Hematopoietic multipotent progenitor cell treated with erythropoietin and hydrocortisone succinate and interleukin-3 and kit ligand, for 15 days (in vitro differentiated cells): ENCODE data around the gene CCR2.

Experiments used
- DNase-seq: peaks from one replicate; pipeline ENCODE4 v3.0.0-alpha.2; 2015; ENCODE audit warnings: low spot score

CCR2 gene

DNA sequence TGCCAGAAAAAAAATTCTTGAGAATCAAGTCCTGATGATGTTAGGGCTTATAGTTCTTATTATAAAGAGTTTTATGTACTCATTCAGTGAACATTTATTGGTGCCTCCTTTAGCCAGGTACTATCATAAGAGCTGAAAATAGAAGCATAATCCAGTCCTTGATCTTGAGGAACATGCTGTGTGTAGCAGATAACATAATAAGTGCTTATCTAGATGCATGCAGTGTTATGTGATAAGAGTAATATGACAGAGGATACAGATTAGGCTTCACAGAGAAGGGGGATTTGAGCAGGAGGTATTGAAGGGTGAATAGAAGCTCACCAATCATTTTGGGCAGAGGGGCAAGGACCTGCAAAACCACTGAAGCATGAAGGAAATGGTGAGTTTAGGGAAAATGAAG lies 1.1 kb downstream of the CCR2 start:
- no peak for DNase-seq

DNA sequence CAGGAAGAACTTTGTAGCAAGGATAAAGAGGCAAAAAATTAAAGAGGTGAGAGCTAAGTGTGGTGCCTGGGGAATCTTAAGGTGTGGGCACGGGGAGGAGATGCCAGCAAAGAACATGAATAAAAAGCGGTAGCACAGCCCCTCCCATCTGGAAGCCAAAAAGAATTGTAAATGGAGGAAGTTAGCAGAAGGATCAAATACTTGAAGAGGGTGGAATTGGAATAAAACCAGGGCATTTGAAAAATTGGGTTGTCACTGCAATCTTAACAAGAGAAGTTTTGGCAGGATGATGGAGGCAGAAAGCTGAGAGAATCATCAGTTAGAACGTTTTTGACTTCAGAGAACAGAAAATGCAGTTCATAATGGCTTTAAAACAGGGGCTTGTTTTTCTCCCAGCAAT lies 2.4 kb downstream of the CCR2 start:
- DNase-seq, result no peak

DNA sequence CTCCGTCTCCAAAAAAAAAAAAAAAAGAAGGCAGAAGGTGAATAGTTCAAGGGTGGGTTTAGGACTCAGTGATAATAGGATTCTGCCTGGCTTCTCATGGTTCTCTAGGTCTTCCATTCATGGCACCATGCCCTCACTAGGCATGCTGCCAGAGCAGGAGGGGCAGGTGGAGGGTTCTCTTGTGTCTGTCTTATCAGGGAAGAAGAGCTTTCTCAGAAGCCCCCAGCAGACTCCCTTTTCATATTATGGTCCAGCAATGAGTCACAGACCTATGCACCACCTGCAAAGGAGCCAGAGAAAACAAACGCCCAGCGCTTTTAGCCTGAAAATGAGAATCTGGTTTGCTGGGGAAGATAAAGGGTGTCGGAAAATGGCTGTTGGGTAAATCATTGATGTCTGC lies 3.0 kb downstream of the CCR2 start:
- no peak for DNase-seq

DNA sequence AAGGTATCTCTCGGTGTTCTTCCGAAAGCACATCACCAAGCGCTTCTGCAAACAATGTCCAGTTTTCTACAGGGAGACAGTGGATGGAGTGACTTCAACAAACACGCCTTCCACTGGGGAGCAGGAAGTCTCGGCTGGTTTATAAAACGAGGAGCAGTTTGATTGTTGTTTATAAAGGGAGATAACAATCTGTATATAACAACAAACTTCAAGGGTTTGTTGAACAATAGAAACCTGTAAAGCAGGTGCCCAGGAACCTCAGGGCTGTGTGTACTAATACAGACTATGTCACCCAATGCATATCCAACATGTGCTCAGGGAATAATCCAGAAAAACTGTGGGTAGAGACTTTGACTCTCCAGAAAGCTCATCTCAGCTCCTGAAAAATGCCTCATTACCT lies 4.6 kb downstream of the CCR2 start:
- no peak for DNase-seq

DNA sequence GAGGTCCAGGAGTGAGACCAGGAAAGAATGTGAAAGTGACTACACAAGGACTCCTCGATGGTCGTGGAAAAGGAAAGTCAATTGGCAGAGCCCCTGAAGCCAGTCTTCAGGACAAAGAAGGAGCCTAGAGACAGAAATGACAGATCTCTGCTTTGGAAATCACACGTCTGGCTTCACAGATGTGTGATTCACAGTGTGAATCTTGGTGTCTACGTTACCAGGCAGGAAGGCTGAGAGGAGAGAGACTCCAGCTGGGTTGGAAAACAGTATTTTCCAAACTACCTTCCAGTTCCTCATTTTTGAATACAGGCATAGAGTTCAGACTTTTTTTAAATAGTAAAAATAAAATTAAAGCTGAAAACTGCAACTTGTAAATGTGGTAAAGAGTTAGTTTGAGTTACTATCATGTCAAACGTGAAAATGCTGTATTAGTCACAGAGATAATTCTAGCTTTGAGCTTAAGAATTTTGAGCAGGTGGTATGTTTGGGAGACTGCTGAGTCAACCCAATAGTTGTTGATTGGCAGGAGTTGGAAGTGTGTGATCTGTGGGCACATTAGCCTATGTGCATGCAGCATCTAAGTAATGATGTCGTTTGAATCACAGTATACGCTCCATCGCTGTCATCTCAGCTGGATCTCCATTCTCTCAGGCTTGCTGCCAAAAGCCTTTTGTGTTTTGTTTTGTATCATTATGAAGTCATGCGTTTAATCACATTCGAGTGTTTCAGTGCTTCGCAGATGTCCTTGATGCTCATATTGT lies 6.0 kb downstream of the CCR2 start:
- DNase-seq, result no peak

DNA sequence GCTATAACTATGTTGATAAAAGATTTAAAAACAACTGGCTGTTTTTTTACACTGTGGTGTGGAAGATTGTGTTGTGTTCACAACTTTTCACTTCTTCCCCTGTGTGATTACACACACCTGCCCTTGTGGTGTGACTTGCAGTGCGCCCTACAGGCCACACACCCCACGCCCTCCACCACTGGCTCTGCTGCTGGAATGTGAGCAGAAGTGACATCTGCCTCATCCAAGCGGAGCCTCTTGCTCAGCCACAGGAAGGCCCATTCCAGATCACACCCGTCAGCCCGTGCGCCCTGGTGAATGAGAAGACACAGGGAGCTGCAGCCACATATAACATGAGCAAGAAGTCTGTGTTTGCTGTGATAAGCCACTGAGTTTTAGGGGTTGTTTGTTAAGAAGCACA lies 7.0 kb downstream of the CCR2 start:
- DNase-seq, result no peak

DNA sequence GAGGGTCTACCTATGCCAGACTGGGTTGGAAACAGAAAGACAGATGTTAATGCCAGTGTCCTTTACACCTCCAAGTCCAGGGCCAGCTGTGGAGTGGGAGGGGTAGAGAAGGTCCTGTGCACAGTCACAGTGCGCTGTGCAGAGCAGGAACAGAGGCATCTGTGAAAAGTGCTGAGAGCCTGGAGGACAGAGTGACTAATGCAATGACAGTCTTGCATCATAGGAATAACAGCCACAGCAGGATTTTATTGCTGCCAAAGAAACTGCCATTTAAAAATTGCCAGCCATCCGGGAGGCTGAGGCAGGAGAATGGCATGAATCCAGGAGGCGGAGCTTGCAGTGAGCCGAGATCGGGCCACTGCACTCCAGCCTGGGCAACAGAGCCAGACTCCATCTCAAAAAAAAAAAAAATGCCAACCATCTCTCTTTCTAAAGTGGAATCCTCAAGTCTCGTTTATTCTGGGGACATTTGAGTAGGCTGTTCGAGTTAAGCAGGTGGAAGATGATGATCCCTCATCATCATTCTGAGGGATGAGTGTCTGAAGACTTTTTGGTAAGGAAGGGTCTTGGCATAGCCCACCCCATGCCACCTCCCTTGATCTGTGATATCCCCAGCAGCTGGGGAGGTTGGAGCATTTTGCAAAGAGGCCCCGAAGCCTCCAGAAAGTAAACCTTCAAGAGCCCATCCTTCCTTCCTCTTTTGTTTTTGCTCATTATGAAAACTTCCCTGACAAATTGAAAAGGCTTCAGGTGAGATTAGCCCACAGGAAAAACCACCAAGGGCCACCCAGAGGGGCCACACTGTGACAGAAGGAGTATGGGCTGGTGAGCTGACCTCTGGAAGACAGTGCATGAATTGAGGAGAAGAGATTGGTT lies 7.7 kb downstream of the CCR2 start:
- DNase-seq, result no peak

DNA sequence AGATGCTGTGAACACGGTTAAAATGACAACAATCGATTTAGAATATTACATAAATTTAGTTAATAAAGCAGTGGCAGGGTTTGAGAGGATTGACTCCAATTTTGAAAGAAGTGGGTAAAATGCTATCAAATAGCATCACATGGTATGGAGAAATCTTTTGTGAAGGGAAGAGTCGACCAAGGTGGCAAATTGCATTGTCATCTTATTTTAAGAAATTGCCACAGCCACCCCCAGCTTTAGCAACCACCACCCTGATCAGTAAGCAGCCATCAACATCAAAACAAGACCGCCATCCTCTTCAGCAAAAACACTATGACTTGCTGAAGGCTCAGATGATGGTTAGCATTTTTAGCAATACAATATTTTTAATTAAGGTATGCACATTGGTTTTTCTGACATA lies 11.1 kb downstream of the CCR2 start:
- DNase-seq, result no peak

DNA sequence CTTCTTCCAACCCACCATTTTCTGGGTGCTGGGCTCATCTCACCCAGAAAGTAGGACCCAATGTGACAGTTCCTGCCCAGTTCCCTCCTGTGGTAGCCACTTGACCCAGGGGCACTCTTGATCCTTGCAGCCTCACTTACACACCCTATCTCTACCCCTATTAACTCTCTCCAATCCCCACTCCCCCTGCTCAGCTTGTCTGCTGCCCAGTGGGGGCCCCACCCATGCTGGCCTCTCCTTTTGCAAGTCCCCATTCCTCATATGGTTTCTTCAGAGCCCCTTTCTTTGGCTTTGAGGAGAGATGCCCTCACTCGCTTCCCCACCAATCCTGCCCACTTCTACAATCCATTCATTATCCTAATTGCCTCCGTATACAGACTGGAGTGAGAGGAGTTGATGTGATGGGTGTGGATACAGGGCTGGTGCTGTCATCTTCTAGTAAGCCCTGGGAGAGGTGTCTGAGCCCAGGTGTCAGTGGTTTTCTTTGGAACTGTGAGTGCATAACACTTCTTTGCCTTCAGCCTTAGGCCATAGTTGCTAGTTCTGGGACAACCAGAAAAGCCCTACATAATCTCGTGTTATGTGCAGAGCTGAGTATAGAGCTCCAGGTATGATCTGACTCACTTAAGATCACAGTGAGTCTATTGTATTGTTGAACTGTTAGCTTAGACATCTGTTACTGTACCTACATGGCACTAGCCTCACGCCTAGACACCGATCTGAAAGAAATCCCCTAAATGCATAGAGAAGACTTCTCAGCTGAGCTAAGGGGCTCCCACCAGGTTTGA lies 12.0 kb downstream of the CCR2 start:
- no peak for DNase-seq

DNA sequence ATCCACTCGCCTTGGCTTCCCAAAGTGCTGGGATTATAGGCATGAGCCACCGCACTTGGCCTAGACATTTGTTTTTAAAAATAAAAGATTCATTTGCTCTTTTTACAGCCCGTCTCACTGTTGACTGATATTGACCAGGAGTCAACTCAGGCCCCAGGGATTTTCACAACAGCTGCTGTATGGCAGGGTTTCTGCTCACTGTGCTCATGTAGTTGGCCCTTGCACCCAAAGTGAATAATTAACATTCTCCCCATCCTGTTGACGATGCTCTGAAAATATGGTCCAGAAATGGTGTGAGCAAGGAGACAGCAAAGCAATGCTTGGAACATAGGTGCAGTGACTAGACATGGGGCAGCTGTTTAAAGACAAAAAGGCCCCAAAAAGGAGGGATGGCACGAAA lies 13.9 kb downstream of the CCR2 start:
- no peak for DNase-seq

DNA sequence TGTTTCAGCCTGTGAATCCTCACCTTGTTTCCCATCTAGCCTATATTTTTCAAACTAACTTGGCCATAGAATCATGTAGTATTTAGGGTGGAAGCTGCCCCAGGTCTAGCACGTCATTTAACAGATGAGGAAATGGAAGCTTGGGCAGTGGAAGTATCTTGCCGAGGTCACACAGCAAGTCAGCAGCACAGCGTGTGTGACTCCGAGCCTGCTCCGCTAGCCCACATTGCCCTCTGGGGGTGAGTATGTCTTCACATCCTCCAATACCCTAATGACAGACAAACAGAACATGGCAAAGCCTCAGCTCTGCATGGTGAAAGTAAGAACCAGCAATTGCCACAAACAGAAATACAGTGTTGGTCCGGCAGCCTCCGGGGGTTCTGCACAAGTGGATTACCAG lies 14.7 kb downstream of the CCR2 start:
- DNase-seq, result no peak

DNA sequence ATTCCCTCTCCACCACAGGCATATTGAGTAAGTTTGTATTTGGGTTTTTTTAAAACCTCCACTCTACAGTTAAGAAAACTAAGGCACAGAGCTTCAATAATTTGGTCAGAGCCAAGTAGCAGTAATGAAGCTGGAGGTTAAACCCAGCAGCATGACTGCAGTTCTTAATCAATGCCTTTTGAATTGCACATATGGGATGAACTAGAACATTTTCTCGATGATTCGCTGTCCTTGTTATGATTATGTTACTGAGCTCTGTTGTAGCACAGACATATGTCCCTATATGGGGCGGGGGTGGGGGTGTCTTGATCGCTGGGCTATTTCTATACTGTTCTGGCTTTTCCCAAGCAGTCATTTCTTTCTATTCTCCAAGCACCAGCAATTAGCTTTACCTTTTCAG lies 15.2 kb downstream of the CCR2 start:
- no peak for DNase-seq

DNA sequence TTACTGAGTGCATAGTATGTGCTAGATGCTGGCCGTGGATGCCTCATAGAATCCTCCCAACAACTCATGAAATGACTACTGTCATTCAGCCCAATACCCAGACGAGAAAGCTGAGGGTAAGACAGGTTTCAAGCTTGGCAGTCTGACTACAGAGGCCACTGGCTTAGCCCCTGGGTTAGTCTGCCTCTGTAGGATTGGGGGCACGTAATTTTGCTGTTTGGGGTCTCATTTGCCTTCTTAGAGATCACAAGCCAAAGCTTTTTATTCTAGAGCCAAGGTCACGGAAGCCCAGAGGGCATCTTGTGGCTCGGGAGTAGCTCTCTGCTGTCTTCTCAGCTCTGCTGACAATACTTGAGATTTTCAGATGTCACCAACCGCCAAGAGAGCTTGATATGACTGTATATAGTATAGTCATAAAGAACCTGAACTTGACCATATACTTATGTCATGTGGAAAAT lies 15.8 kb downstream of the CCR2 start:
- DNase-seq, result no peak

DNA sequence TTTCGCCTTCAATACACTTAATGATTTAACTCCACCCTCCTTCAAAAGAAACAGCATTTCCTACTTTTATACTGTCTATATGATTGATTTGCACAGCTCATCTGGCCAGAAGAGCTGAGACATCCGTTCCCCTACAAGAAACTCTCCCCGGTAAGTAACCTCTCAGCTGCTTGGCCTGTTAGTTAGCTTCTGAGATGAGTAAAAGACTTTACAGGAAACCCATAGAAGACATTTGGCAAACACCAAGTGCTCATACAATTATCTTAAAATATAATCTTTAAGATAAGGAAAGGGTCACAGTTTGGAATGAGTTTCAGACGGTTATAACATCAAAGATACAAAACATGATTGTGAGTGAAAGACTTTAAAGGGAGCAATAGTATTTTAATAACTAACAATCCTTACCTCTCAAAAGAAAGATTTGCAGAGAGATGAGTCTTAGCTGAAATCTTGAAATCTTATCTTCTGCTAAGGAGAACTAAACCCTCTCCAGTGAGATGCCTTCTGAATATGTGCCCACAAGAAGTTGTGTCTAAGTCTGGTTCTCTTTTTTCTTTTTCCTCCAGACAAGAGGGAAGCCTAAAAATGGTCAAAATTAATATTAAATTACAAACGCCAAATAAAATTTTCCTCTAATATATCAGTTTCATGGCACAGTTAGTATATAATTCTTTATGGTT lies 17.1 kb downstream of the CCR2 start, which contains the start of gene CCR5:
Gene CCR5 (plus strand): TSS at position 108 of the 680 bp plus-strand sequence. CDS start 1,957 bp downstream, outside the sequence.
- DNase-seq, result no peak

DNA sequence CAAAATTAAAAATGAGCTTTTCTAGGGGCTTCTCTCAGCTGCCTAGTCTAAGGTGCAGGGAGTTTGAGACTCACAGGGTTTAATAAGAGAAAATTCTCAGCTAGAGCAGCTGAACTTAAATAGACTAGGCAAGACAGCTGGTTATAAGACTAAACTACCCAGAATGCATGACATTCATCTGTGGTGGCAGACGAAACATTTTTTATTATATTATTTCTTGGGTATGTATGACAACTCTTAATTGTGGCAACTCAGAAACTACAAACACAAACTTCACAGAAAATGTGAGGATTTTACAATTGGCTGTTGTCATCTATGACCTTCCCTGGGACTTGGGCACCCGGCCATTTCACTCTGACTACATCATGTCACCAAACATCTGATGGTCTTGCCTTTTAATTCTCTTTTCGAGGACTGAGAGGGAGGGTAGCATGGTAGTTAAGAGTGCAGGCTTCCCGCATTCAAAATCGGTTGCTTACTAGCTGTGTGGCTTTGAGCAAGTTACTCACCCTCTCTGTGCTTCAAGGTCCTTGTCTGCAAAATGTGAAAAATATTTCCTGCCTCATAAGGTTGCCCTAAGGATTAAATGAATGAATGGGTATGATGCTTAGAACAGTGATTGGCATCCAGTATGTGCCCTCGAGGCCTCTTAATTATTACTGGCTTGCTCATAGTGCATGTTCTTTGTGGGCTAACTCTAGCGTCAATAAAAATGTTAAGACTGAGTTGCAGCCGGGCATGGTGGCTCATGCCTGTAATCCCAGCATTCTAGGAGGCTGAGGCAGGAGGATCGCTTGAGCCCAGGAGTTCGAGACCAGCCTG lies 17.8 kb downstream of the CCR2 start:
- no peak for DNase-seq

DNA sequence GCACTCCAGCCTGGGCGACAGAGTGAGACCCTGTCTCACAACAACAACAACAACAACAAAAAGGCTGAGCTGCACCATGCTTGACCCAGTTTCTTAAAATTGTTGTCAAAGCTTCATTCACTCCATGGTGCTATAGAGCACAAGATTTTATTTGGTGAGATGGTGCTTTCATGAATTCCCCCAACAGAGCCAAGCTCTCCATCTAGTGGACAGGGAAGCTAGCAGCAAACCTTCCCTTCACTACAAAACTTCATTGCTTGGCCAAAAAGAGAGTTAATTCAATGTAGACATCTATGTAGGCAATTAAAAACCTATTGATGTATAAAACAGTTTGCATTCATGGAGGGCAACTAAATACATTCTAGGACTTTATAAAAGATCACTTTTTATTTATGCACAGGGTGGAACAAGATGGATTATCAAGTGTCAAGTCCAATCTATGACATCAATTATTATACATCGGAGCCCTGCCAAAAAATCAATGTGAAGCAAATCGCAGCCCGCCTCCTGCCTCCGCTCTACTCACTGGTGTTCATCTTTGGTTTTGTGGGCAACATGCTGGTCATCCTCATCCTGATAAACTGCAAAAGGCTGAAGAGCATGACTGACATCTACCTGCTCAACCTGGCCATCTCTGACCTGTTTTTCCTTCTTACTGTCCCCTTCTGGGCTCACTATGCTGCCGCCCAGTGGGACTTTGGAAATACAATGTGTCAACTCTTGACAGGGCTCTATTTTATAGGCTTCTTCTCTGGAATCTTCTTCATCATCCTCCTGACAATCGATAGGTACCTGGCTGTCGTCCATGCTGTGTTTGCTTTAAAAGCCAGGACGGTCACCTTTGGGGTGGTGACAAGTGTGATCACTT lies 18.8 kb downstream of the CCR2 start:
- no peak for DNase-seq

DNA sequence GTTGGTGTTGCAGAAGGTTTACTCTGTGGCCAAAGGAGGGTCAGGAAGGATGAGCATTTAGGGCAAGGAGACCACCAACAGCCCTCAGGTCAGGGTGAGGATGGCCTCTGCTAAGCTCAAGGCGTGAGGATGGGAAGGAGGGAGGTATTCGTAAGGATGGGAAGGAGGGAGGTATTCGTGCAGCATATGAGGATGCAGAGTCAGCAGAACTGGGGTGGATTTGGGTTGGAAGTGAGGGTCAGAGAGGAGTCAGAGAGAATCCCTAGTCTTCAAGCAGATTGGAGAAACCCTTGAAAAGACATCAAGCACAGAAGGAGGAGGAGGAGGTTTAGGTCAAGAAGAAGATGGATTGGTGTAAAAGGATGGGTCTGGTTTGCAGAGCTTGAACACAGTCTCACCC lies 20.8 kb downstream of the CCR2 start:
- no peak for DNase-seq

DNA sequence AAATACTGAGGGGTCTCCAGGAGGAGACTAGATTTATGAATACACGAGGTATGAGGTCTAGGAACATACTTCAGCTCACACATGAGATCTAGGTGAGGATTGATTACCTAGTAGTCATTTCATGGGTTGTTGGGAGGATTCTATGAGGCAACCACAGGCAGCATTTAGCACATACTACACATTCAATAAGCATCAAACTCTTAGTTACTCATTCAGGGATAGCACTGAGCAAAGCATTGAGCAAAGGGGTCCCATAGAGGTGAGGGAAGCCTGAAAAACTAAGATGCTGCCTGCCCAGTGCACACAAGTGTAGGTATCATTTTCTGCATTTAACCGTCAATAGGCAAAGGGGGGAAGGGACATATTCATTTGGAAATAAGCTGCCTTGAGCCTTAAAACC lies 21.3 kb downstream of the CCR2 start:
- DNase-seq, result no peak

DNA sequence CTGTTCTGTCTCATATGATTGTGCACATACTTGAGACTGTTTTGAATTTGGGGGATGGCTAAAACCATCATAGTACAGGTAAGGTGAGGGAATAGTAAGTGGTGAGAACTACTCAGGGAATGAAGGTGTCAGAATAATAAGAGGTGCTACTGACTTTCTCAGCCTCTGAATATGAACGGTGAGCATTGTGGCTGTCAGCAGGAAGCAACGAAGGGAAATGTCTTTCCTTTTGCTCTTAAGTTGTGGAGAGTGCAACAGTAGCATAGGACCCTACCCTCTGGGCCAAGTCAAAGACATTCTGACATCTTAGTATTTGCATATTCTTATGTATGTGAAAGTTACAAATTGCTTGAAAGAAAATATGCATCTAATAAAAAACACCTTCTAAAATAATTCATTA lies 21.9 kb downstream of the CCR2 start:
- DNase-seq, result no peak

DNA sequence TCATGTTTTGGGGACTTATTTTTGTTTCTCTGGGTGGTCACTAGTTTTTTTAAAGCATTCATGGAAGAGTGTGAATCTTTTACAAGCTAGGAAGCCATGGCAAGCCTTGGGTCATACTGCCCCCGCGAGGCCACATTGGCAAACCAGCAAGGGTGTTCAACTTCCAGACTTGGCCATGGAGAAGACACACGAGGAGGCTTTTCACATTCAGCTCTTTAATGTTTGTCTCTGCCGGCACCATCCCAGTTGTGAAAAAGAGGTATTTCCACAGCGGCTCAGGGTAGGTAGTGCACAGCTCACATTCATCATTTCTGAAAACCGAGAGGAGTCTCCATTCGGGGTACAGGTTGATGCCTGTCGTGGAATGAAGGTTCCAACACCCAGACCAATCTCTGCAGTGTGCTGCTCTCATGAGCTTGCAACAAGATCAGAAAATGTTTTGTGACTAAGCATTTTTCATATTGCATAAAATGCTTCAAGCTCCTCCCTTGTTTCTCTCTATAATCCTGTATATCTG lies 24.6 kb downstream of the CCR2 start:
- DNase-seq, result peak; percentile 60
